Measurements from ENCODE around the gene DCC.

The DCC gene

DNA sequence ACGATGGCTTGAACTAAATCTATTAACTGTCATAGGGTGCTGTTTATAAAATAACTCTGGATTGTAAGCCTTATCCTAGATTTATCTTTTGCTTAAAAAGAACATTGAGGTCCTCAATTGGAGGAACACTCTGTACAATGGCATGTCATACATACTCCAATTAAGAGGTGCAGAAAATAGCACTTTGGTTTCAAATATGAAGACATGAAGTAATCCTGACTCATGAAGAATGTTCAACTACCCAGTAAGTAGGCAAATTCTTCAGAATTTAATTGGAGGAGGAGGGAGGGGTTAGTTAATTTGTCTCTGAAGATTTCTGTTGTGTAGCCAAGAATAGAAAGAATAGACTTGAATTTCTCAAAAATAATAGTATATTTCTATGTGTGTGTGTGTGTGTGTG lies 36.1 kb downstream of the DCC start:
- Histone ChIP-seq H3K36me3 (ENCODE audit: control insufficient read depth, insufficient read depth, low read length) (no peaks in the 10 kb centered on the region), H3K27ac (ENCODE audit: insufficient read depth, low read length, poor library complexity, severe bottlenecking) (no peak overlapping the region), H3K4me1 (ENCODE audit: control insufficient read depth, insufficient read depth, low read length, poor library complexity, severe bottlenecking) (no peaks in the 10 kb centered on the region), H3K4me3 (ENCODE audit: insufficient read depth, low read depth, low read length, poor library complexity, severe bottlenecking) (no peak overlapping the region), H3K27me3 (replicated peaks; ENCODE audit: control insufficient read depth, insufficient read depth, low read length, poor library complexity, severe bottlenecking) (no peaks in the 10 kb centered on the region), H3K9me3 (ENCODE audit: control insufficient read depth, low read length) (no peaks in the 10 kb centered on the region)
- no peak for DNase-seq

DNA sequence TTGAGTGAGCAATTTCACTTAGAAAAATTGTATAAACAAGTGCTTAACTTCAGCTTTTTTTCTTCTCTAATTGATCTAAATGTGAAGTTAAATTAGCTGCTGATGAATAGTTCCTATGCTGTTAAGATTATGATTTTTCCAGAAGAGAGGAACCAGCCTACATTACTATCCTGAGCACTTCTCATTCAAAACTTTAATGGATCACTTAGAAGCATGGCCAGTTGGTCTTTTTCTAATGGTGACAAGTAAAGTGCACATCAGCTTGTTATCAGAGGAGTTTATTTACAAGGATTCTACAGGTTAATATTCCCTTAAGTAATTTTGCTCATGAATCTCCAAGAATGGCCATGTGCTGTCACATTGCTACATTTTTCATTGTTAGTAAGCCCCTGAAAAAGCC lies 37.1 kb downstream of the DCC start:
- Histone ChIP-seq H3K36me3 (ENCODE audit: control insufficient read depth, insufficient read depth, low read length) (no peaks in the 10 kb centered on the region), H3K9me3 (ENCODE audit: control insufficient read depth, low read length) (no peaks in the 10 kb centered on the region), H3K27ac (ENCODE audit: insufficient read depth, low read length, poor library complexity, severe bottlenecking) (no peak overlapping the region), H3K4me1 (ENCODE audit: control insufficient read depth, insufficient read depth, low read length, poor library complexity, severe bottlenecking) (no peaks in the 10 kb centered on the region), H3K4me3 (ENCODE audit: insufficient read depth, low read depth, low read length, poor library complexity, severe bottlenecking) (no peak overlapping the region), H3K27me3 (replicated peaks; ENCODE audit: control insufficient read depth, insufficient read depth, low read length, poor library complexity, severe bottlenecking) (no peaks in the 10 kb centered on the region)
- DNase-seq, result no peak

DNA sequence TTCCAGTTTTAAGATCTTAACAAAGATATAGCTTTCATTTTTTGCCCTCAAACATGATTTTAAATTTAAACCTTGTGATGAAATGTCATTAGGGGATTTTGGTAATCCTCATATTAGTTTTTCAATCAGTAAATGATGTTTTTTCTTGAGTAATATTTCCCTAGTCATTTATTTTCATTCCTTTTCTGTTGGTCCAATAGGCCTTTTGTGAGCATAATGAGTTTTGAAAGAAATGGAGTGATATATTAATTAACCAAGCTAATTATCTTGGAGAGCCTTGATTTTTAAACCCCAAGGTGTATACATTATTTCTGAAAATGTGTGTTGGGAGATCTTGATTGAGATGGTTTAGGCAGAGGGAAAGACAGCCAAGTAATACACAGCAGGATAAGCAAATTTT lies 46.3 kb downstream of the DCC start:
- no peaks in the 10 kb centered on the region for H3K36me3 ChIP-seq (ENCODE audit: control insufficient read depth, insufficient read depth, low read length)
- H3K27me3 ChIP-seq (replicated peaks; ENCODE audit: control insufficient read depth, insufficient read depth, low read length, poor library complexity, severe bottlenecking), result no peaks in the 10 kb centered on the region
- no peaks in the 10 kb centered on the region for H3K4me1 ChIP-seq (ENCODE audit: control insufficient read depth, insufficient read depth, low read length, poor library complexity, severe bottlenecking)
- no peak overlapping the region for H3K4me3 ChIP-seq (ENCODE audit: insufficient read depth, low read depth, low read length, poor library complexity, severe bottlenecking)
- no peaks in the 10 kb centered on the region for H3K9me3 ChIP-seq (ENCODE audit: control insufficient read depth, low read length)
- no peak for DNase-seq
- H3K27ac ChIP-seq (ENCODE audit: insufficient read depth, low read length, poor library complexity, severe bottlenecking), result no peak overlapping the region

GRCh38 chr18:52387175-52387574 lies 47.2 kb downstream of the DCC start:
- Histone ChIP-seq H3K4me3 (ENCODE audit: insufficient read depth, low read depth, low read length, poor library complexity, severe bottlenecking) (no peak overlapping the region), H3K9me3 (ENCODE audit: control insufficient read depth, low read length) (no peaks in the 10 kb centered on the region), H3K27me3 (replicated peaks; ENCODE audit: control insufficient read depth, insufficient read depth, low read length, poor library complexity, severe bottlenecking) (no peaks in the 10 kb centered on the region), H3K27ac (ENCODE audit: insufficient read depth, low read length, poor library complexity, severe bottlenecking) (no peak overlapping the region), H3K36me3 (ENCODE audit: control insufficient read depth, insufficient read depth, low read length) (no peaks in the 10 kb centered on the region), H3K4me1 (ENCODE audit: control insufficient read depth, insufficient read depth, low read length, poor library complexity, severe bottlenecking) (no peaks in the 10 kb centered on the region)
- no peak for DNase-seq

- Histone ChIP-seq H3K4me1 (ENCODE audit: control insufficient read depth, insufficient read depth, low read length, poor library complexity, severe bottlenecking) (no peaks in the 10 kb centered on the region), H3K4me3 (ENCODE audit: insufficient read depth, low read depth, low read length, poor library complexity, severe bottlenecking) (no peak overlapping the region), H3K36me3 (ENCODE audit: control insufficient read depth, insufficient read depth, low read length) (no peaks in the 10 kb centered on the region), H3K27me3 (replicated peaks; ENCODE audit: control insufficient read depth, insufficient read depth, low read length, poor library complexity, severe bottlenecking) (no peaks in the 10 kb centered on the region), H3K27ac (ENCODE audit: insufficient read depth, low read length, poor library complexity, severe bottlenecking) (no peak overlapping the region), H3K9me3 (ENCODE audit: control insufficient read depth, low read length) (no peaks in the 10 kb centered on the region)
- no peak for DNase-seq
Measured at GRCh38 chr18:52391810-52392559, 52.0 kb downstream of the DCC start.

DNA sequence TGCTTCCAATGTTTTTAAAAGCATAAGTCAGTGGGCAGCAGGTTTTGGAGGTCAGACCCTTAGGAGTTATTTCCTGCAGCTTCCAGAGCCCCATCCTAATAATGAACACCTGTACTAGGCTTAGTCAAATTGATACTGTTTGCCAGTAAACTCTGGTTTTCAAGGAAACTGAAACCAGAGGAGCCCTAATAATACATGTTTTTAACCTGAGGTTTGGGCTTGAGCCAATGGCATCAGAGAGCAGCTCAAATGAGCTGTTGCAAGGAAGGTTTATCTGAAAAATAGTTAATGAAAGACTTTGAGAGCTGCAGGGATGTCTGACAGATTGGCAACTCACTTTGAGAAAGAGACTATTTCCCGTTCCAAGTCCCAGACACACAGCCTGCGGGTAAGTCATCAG lies 54.6 kb downstream of the DCC start:
- no peaks in the 10 kb centered on the region for H3K27me3 ChIP-seq (replicated peaks; ENCODE audit: control insufficient read depth, insufficient read depth, low read length, poor library complexity, severe bottlenecking)

GRCh38 chr18:52395146-52395852 lies 55.3 kb downstream of the DCC start:
- Histone ChIP-seq H3K27ac (ENCODE audit: insufficient read depth, low read length, poor library complexity, severe bottlenecking) (no peak overlapping the region), H3K36me3 (ENCODE audit: control insufficient read depth, insufficient read depth, low read length) (no peaks in the 10 kb centered on the region), H3K4me3 (ENCODE audit: insufficient read depth, low read depth, low read length, poor library complexity, severe bottlenecking) (no peak overlapping the region), H3K27me3 (replicated peaks; ENCODE audit: control insufficient read depth, insufficient read depth, low read length, poor library complexity, severe bottlenecking) (no peaks in the 10 kb centered on the region), H3K9me3 (ENCODE audit: control insufficient read depth, low read length) (no peaks in the 10 kb centered on the region), H3K4me1 (ENCODE audit: control insufficient read depth, insufficient read depth, low read length, poor library complexity, severe bottlenecking) (no peaks in the 10 kb centered on the region)
- no peak for DNase-seq

More for the DNA sequence above, 54.6 kb downstream of the DCC start:
- no peaks in the 10 kb centered on the region for H3K36me3 ChIP-seq (ENCODE audit: control insufficient read depth, insufficient read depth, low read length)
- DNase-seq, result no peak
- H3K27ac ChIP-seq (ENCODE audit: insufficient read depth, low read length, poor library complexity, severe bottlenecking), result no peak overlapping the region
- no peaks in the 10 kb centered on the region for H3K4me1 ChIP-seq (ENCODE audit: control insufficient read depth, insufficient read depth, low read length, poor library complexity, severe bottlenecking)
- H3K9me3 ChIP-seq (ENCODE audit: control insufficient read depth, low read length), result no peaks in the 10 kb centered on the region
- no peak overlapping the region for H3K4me3 ChIP-seq (ENCODE audit: insufficient read depth, low read depth, low read length, poor library complexity, severe bottlenecking)

- no peaks in the 10 kb centered on the region for H3K4me1 ChIP-seq (ENCODE audit: control insufficient read depth, insufficient read depth, low read length, poor library complexity, severe bottlenecking)
- no peak for DNase-seq
- no peaks in the 10 kb centered on the region for H3K36me3 ChIP-seq (ENCODE audit: control insufficient read depth, insufficient read depth, low read length)
- no peaks in the 10 kb centered on the region for H3K9me3 ChIP-seq (ENCODE audit: control insufficient read depth, low read length)
- no peaks in the 10 kb centered on the region for H3K27me3 ChIP-seq (replicated peaks; ENCODE audit: control insufficient read depth, insufficient read depth, low read length, poor library complexity, severe bottlenecking)
- no peak overlapping the region for H3K4me3 ChIP-seq (ENCODE audit: insufficient read depth, low read depth, low read length, poor library complexity, severe bottlenecking)
- no peak overlapping the region for H3K27ac ChIP-seq (ENCODE audit: insufficient read depth, low read length, poor library complexity, severe bottlenecking)
Measured at GRCh38 chr18:52401236-52401635, 61.2 kb downstream of the DCC start.

DNA sequence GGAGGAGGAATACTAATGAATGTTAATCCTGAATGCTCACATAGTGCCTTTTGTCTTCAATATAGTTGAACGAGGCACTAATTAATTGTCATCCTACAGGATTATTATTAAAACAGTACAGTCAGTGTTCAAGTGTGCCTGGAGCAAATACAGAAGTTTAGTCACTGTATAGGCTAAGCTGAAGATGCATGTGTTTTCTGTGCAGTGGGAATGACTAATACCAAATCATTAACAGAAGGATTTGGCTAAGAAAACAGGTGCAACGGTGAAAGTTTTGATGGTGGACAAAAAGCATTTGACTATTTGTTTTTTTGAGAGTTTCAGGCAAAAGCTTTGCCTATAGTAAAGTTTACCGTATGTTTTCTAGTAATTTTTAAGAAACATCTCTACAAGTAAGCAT lies 62.8 kb downstream of the DCC start:
- no peak for DNase-seq
- H3K4me3 ChIP-seq (ENCODE audit: insufficient read depth, low read depth, low read length, poor library complexity, severe bottlenecking), result no peak overlapping the region
- no peaks in the 10 kb centered on the region for H3K36me3 ChIP-seq (ENCODE audit: control insufficient read depth, insufficient read depth, low read length)
- H3K27me3 ChIP-seq (replicated peaks; ENCODE audit: control insufficient read depth, insufficient read depth, low read length, poor library complexity, severe bottlenecking), result no peaks in the 10 kb centered on the region
- no peaks in the 10 kb centered on the region for H3K9me3 ChIP-seq (ENCODE audit: control insufficient read depth, low read length)
- H3K27ac ChIP-seq (ENCODE audit: insufficient read depth, low read length, poor library complexity, severe bottlenecking), result no peak overlapping the region
- no peaks in the 10 kb centered on the region for H3K4me1 ChIP-seq (ENCODE audit: control insufficient read depth, insufficient read depth, low read length, poor library complexity, severe bottlenecking)

GRCh38 chr18:52403291-52404021 lies 63.5 kb downstream of the DCC start:
- no peaks in the 10 kb centered on the region for H3K36me3 ChIP-seq (ENCODE audit: control insufficient read depth, insufficient read depth, low read length)
- no peak overlapping the region for H3K4me3 ChIP-seq (ENCODE audit: insufficient read depth, low read depth, low read length, poor library complexity, severe bottlenecking)
- H3K4me1 ChIP-seq (ENCODE audit: control insufficient read depth, insufficient read depth, low read length, poor library complexity, severe bottlenecking), result no peaks in the 10 kb centered on the region
- no peaks in the 10 kb centered on the region for H3K27me3 ChIP-seq (replicated peaks; ENCODE audit: control insufficient read depth, insufficient read depth, low read length, poor library complexity, severe bottlenecking)
- no peak overlapping the region for H3K27ac ChIP-seq (ENCODE audit: insufficient read depth, low read length, poor library complexity, severe bottlenecking)
- no peaks in the 10 kb centered on the region for H3K9me3 ChIP-seq (ENCODE audit: control insufficient read depth, low read length)
- no peak for DNase-seq
